T-helper 9 cell (primary cell): ENCODE measurements around the gene PLXNA2.

ENCODE experiments used
- DNase-seq: peaks from one replicate; pipeline ENCODE4 v3.0.0-alpha.2; 2020

The PLXNA2 gene

DNA sequence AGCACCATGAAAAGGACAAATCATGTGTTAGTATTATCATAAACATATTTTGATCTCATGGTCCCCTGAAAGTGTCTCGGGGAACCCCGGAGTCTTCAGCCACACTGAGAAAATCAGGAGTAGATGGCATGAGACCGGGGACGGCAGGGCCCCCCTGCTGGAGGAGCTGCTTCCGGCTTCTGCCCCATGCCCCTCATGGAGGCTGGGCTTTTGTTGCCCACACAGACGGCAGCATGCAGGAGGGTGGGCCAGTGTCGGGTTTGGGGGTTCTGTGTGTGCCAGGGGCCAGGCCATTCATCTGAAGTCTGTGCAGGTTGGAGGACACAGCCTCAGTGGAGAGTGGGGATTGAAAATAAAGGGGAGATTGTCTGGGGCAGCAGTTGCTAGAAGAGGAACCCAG, 258.2 kb downstream of the PLXNA2 start:
- DNase-seq = no peak

DNA sequence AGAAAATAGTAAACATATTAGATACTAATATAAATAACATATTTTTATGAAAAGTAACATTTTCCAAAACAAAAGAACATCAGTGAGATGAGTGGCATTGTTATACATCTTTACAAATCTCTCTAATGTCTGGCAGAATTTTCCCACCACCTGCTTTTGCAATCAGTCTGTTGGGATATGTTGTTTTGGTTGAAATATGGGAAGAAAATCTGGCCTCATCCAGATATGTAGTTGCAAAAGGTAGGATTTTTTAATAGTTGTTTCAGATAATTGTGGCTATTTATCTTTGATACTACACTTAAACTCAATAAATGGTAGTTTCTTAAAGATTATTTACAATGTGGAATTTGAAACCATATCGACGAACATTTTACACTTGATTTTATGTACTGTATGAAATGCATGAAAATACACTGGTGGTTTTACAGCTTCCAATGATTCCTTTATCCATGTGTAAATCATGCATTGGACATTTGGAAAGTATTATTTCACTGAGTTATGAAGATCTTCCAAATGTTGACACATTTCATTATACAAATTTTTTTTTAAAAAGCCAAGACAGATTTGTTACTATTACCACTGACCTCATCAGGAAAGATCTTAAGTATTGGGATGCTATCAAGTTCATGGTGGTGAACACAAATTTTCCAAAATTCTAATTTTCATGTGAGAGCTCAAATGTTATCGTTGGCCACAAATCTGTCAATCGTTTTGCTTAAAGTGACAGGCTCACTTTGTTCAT, 259.2 kb downstream of the PLXNA2 start:
- DNase-seq = no peak

DNA sequence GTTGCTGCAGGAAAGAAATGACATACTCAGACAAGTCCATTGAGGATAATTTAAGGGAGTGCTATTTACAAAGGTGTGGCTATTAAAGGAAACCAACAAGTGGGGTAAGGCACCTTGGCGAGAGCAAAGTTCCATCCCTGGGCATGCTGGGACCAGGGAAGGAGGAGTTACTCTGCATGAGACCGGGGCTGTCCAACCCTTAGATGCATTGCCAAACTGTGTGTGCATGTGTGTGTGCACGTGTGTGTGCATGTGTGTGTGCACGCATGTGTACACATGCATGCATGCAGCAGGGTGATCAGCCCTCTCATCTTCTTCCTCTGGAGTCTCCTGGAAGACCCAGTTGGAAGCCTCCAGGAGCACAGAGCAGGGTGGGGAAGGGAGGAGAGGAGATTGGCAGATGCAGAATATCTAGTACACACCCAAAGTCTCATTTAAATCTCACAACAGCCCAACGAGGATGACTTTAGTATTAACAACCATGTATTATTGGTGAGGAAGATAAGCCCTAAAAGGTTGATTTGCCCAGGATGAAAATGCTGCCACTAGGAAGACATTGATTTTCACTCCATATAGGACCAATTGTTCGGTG, 261.0 kb downstream of the PLXNA2 start:
- no peak for DNase-seq

DNA sequence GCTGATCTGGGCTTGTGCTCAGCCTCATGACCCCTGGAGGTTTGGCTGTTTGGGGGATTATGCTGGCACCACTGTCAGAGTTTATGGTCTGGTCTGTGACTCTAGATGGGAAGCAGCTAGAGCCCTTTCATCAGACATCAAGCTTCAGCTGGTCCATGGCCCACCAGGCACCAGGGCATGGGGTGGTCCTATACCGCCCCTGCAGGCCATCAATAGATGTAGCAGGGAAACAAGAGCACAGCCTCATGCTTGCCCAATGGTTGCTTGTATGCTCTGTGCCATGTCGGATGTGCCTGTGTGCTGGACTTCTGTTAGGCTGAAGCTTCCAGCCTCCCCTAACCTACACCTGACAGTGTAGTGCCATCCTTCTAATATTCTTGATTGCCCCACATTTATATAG, 262.2 kb downstream of the PLXNA2 start:
- no peak for DNase-seq

DNA sequence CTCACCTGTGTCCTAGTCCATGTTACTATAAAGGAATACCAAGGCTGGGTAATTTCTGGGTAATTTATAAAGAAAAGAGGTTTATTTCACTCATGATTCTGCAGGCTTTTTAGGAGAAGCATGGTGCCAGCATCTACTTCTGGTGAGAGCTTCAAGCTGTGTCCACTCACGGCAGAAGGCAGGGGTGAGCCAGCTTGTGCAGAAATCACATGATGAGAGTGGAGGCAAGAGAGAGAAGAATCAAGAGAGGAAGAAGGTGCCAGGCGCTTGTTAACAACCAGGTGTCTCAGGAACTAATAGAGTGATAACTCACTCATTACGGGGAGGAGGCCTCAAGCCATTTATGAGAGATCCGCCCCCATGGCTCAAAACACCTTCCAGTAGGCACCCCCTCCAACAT, 265.7 kb downstream of the PLXNA2 start:
- no peak for DNase-seq

DNA sequence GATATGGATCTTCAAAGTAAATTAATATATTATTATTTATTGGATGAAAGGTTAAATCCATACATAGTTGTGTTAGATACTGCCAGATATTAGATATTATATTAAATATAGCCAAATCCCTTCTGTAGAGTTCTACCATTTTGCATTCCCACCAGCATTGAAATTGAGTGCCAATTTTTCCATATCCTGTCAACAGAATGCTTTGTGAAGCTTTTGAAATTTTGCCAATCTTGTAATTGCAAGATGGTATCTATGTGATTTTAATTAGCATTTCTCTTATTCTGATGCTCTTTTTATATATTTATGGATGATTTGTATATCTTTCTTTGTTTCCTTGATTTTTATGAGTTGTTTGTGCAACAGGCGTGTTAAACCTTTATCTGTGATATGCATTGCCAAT, 266.3 kb downstream of the PLXNA2 start:
- DNase-seq = no peak

DNA sequence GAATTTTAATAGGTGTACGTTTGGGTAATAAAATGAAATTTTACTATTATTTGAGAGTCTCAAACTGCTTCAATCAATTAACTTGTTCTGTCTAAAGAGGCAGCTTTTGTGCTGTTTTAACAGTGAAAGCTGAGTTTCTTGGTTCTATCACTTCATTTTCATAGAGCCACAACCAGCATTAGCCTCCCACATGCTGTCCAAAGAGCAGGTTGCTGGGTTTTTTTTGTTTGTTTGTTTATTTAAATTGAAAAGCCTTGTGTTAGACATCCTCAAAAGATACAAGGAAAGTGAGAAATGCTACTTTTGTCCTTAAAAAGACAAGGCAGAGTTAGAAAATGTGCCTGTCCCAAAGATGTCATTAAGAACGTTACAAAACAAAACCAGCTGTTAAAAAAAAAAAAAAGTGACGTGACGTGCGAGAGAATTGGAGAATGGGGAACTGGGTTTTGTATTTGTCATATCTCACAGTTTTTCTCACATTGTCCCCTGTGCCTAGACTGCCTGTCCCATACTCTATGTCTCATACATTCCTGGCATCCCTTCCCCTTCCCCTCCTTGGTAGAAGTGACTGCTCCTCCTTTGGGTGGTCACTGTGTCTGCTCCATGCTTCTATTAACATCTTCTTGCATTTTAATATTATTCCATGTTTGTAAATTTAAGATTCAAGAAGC, 270.2 kb downstream of the PLXNA2 start:
- no peak for DNase-seq

DNA sequence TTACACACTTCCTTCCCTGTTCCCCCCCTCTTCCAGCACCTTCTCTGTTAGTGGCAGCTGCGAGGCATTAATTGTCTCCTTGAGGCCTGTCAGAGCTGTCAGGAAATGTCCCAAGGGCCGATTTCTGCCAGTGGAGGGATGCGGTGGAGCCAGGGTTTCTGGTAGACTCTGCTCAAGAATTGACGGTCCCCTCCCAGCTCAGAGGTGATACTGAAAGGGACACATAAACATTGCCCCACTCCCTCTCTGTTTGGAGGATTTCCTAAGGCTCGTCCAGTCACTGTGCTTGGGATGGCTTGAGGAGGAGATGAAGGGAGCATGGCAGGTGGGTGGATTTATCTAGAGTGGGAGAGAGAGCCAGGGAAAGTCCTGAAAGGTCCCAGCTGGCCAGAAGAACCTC, 271.8 kb downstream of the PLXNA2 start:
- no peak for DNase-seq
